Measurements from ENCODE around the gene TOM1. TPM values are rescaled to one million over a fixed set of nuclear protein-coding genes. Genes with fewer than 3 reads are reported as not detected.

The TOM1 gene
- total and polyA plus RNA-seq, 4 donors: 17.9 to 53.0 (median 50.5) TPM

- H3K9ac ChIP-seq (ENCODE audit: low read depth in 1 of 2, low read length in 2 of 2): no peak overlapping the region
- H3K4me3 ChIP-seq (ENCODE audit: low read depth in 1 of 3, low read length in 3 of 3): no peak overlapping the region
- DNase-seq (ENCODE audit: low spot score): no peak
- no peaks in the 10 kb centered on the region for H3K9me3 ChIP-seq (ENCODE audit: control insufficient read depth in 4 of 4, low read length in 3 of 4)
- H3K36me3 ChIP-seq (ENCODE audit: control insufficient read depth in 4 of 4, insufficient read depth in 3 of 4, low read depth in 1 of 4, low read length in 3 of 4): peaks cover 21 to 90% (median 57%) of the 10 kb centered on the region in 4 donors
- no peaks in the 10 kb centered on the region for H3K27me3 ChIP-seq (ENCODE audit: control insufficient read depth in 4 of 4, insufficient read depth in 4 of 4, low read length in 3 of 4)
- 94% methylated on average over 4 of the region's 4 CpGs for WGBS
- H3K4me1 ChIP-seq (ENCODE audit: control insufficient read depth in 4 of 4, insufficient read depth in 4 of 4, low read length in 3 of 4): no peaks in the 10 kb centered on the region
- H3K27ac ChIP-seq (ENCODE audit: low read depth in 1 of 2, low read length in 2 of 2): no peak overlapping the region
- TF ChIP-seq RAD21 (IDR thresholded peaks at IDR 0.05): peak in 1 of 2 donors; percentile 66
- TF ChIP-seq ZBTB33 (IDR thresholded peaks at IDR 0.05): no peak
Observed at GRCh38 chr22:35337932-35338331, 38.2 kb downstream of the TOM1 start.

- no peaks in the 10 kb centered on the region for H3K9me3 ChIP-seq (ENCODE audit: control insufficient read depth in 4 of 4, low read length in 3 of 4)
- H3K4me3 ChIP-seq (ENCODE audit: low read depth in 1 of 3, low read length in 3 of 3): no peak overlapping the region
- 96% methylated on average over 19 of the region's 19 CpGs for WGBS
- peaks cover 10 to 80% (median 40%) of the 10 kb centered on the region in 4 donors for H3K36me3 ChIP-seq (ENCODE audit: control insufficient read depth in 4 of 4, insufficient read depth in 3 of 4, low read depth in 1 of 4, low read length in 3 of 4)
- H3K27me3 ChIP-seq (ENCODE audit: control insufficient read depth in 4 of 4, insufficient read depth in 4 of 4, low read length in 3 of 4): no peaks in the 10 kb centered on the region
- TF ChIP-seq MAX (IDR thresholded peaks at IDR 0.05) (no peak), RXRA (IDR thresholded peaks at IDR 0.05) (no peak), EGR1 (IDR thresholded peaks at IDR 0.05; ENCODE audit: low read depth in 2 of 2) (no peak), NR2F2 (IDR thresholded peaks at IDR 0.05) (no peak)
- H3K27ac ChIP-seq (ENCODE audit: low read depth in 1 of 2, low read length in 2 of 2): no peak overlapping the region
- no peak overlapping the region for H3K9ac ChIP-seq (ENCODE audit: low read depth in 1 of 2, low read length in 2 of 2)
- DNase-seq (ENCODE audit: low spot score): no peak
- no peaks in the 10 kb centered on the region for H3K4me1 ChIP-seq (ENCODE audit: control insufficient read depth in 4 of 4, insufficient read depth in 4 of 4, low read length in 3 of 4)
Observed at GRCh38 chr22:35341090-35341874, 41.6 kb downstream of the TOM1 start.

GRCh38 chr22:35342390-35342789 is 42.7 kb downstream of the TOM1 start:
- H3K9me3 ChIP-seq (ENCODE audit: control insufficient read depth in 4 of 4, low read length in 3 of 4): no peaks in the 10 kb centered on the region
- H3K4me3 ChIP-seq (ENCODE audit: low read depth in 1 of 3, low read length in 3 of 3): no peak overlapping the region
- H3K4me1 ChIP-seq (ENCODE audit: control insufficient read depth in 4 of 4, insufficient read depth in 4 of 4, low read length in 3 of 4): no peaks in the 10 kb centered on the region
- no peak for DNase-seq (ENCODE audit: low spot score)
- H3K27ac ChIP-seq (ENCODE audit: low read depth in 1 of 2, low read length in 2 of 2): no peak overlapping the region
- peaks cover 7 to 76% (median 37%) of the 10 kb centered on the region in 4 donors for H3K36me3 ChIP-seq (ENCODE audit: control insufficient read depth in 4 of 4, insufficient read depth in 3 of 4, low read depth in 1 of 4, low read length in 3 of 4)
- no peaks in the 10 kb centered on the region for H3K27me3 ChIP-seq (ENCODE audit: control insufficient read depth in 4 of 4, insufficient read depth in 4 of 4, low read length in 3 of 4)
- WGBS: 93% methylated on average over 4 of the region's 4 CpGs
- TF ChIP-seq HNF4G (IDR thresholded peaks at IDR 0.05): no peak
- TF ChIP-seq RAD21 (IDR thresholded peaks at IDR 0.05): no peak
- no peak for TF ChIP-seq ATF3 (IDR thresholded peaks at IDR 0.05)
- TF ChIP-seq TAF1 (conservative IDR thresholded peaks at IDR 0.05): no peak
- TF ChIP-seq YY1 (IDR thresholded peaks at IDR 0.05): no peak
- no peak for TF ChIP-seq REST (IDR thresholded peaks at IDR 0.05)
- no peak for TF ChIP-seq HNF4A (conservative IDR thresholded peaks at IDR 0.05)
- TF ChIP-seq SP1 (IDR thresholded peaks at IDR 0.05): no peak
- no peak for TF ChIP-seq FOXA1 (IDR thresholded peaks at IDR 0.05)
- H3K9ac ChIP-seq (ENCODE audit: low read depth in 1 of 2, low read length in 2 of 2): no peak overlapping the region

Measured in liver (tissue), 9 donors.